GM12865 (cell line): Measurements from ENCODE around the gene CLASP1.

Source experiments
- DNase-seq: peaks from one replicate; pipeline ENCODE4 v3.0.0; 2010; ENCODE audit warnings: low read depth
- H3K4me3 ChIP-seq: 2 replicates; pipeline ENCODE4 v1.5.1; 2011; ENCODE audit warnings: mild to moderate bottlenecking, low read depth, low read length, control low read depth
- TF ChIP-seq, protein P1 (sequence below): IDR thresholded peaks from 2 replicates; pipeline ENCODE4 v1.5.1; 2011; ENCODE audit warnings: low read length, control low read depth, low read depth, inconsistent platforms; ENCODE audit not compliant: insufficient read depth; ENCODE audit errors: missing control alignments

Gene CLASP1

DNA sequence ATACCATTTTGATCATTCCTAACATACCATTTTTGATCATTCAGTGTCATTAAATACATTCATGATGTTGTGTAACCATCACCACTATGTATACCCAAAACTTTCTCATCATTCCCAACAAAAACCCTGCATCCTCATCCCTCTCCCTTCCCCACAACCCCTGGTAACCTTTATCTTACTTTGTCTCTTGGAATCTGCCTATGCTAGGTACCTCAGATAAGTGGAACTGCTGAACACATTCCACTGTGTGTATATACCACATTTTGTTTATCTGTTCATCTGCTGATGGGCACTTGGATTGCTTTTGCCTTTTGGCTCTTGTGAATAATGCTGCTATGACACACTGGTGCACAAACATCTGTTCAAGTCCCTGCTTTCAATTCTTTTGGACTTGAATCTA lies 280.4 kb downstream of the CLASP1 start:
- TF ChIP-seq, protein P1, sequence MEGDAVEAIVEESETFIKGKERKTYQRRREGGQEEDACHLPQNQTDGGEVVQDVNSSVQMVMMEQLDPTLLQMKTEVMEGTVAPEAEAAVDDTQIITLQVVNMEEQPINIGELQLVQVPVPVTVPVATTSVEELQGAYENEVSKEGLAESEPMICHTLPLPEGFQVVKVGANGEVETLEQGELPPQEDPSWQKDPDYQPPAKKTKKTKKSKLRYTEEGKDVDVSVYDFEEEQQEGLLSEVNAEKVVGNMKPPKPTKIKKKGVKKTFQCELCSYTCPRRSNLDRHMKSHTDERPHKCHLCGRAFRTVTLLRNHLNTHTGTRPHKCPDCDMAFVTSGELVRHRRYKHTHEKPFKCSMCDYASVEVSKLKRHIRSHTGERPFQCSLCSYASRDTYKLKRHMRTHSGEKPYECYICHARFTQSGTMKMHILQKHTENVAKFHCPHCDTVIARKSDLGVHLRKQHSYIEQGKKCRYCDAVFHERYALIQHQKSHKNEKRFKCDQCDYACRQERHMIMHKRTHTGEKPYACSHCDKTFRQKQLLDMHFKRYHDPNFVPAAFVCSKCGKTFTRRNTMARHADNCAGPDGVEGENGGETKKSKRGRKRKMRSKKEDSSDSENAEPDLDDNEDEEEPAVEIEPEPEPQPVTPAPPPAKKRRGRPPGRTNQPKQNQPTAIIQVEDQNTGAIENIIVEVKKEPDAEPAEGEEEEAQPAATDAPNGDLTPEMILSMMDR: no peak
- H3K4me3 ChIP-seq: no peak overlapping the region
- DNase-seq: no peak

DNA sequence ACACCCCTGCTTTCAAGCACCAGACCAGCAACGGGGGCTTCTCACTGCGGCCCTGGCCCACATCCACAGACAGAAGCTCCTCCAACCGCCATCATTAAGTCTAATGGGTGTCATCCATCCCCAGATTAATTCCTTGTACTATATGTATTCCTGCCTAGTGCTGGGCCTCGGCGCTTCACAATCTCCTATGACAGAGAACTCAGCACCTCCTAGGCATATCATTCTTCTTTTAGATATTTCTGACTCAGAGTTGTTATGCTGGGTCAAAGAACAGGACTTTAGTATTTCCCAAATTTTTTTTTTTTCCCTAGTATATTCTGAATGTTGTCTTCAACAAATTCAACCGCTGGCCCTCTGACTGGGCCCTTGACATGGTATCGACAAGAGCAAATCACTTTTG lies 281.1 kb downstream of the CLASP1 start:
- TF ChIP-seq, protein P1: no peak
- H3K4me3 ChIP-seq: no peak overlapping the region
- DNase-seq: no peak

DNA sequence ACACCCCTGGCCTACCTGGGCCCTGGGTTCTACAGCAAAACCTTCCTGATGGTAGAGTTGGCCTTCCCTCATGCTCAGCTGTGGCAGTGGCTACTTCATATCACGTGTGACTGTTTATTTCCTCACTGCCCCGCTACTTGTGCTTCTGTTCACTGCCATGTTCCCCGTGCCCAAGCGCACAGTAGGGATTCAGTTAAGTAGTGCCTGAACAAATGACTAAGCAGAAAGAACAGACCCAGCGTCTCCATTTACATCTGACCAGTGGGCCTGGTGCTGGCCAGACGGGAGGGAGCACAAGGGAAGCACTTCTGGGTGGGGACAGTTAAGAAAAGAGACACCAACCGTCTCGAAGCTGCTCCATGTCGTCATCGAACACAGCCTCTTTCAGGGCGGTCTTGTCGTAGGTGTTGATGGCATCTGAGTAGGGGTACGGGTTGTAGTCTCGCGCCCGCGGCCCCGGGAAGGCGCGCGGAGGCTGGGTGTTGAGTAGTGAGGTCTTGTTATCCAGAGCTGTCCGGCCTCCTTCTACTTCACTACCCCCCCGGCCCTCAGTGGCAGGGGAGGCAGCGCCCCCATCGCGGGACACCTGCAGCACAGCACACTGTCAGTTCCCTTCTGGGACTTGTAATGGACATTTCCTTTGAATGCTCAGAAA lies 281.9 kb downstream of the CLASP1 start:
- no peak overlapping the region for H3K4me3 ChIP-seq
- no peak for DNase-seq
- TF ChIP-seq, protein P1: no peak

DNA sequence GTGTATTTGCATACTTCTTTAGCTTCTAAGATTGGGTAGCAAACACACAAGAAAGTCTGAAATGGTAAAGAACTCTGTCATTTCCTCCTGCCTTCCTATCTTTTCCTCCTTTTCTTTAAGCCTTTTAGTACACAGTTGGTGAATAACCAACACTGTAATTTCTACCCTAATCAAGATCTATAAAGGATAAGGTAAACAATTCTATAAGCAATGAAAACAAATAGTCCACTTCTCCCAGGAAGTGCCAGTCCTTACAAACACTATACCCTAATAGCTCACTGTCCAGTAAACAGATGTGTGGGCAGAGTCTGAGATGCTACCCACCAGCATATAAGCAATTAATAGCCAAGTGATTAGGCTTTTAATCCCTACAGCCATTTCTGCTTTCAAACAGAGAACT lies 283.2 kb downstream of the CLASP1 start:
- H3K4me3 ChIP-seq: no peak overlapping the region
- no peak for DNase-seq
- TF ChIP-seq, protein P1: no peak

DNA sequence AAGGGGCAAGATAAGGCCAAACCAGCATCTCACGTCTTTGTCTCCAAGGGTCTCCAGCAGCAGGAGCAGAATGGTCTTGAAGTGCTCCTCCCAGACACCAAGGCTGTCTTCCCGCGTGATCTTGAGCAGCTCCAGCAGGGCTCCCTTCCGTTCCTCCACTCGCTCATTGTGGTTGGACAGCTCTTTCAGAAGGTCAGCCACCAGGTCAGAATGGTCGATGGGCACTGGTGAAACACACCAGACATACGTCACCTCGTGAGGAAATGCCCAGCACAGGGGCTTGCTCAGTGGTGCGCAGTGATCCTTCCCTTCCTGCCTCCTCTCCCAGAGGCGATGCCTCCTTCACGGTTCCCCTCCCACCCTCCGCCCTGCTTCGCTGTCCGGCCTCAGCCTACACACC lies 284.2 kb downstream of the CLASP1 start:
- no peak for DNase-seq
- no peak overlapping the region for H3K4me3 ChIP-seq
- TF ChIP-seq, protein P1: no peak

DNA sequence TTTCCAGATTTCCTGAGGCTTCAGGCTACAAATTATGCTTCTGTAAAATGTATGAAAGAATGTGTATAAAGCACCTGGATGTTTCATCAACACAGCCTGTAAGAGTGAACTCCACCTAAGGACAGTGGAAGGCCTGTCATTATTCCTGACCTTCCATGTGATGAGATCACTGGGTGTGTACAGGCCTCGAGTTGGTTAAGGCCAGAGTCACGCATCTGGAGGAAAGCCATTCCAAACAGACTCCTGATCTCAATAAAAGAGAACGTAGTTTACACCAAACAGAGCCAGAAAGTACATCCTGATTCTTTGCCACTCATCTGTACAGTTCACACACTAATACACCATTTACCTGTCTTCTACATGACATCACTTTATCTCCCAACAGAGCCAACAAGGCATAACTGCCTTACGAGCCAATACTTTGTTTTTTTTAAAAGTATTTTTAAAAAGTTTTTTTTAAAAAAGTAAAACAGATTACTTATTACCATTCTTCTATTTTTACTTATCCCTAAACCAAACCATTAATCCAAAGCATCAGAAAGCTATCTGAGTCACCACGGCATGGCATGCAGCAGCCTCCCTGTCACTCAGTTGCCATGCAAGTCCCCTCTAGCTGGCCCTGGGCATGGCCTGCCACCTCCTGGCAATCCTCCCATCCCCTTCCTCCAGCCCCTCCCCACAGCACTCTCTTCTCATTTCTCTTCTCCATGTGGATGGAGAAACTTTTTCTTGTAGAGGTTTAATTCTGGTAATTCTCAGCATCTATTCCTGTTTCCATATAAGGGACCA lies 285.4 kb downstream of the CLASP1 start:
- H3K4me3 ChIP-seq: no peak overlapping the region
- DNase-seq: no peak
- TF ChIP-seq, protein P1: no peak

DNA sequence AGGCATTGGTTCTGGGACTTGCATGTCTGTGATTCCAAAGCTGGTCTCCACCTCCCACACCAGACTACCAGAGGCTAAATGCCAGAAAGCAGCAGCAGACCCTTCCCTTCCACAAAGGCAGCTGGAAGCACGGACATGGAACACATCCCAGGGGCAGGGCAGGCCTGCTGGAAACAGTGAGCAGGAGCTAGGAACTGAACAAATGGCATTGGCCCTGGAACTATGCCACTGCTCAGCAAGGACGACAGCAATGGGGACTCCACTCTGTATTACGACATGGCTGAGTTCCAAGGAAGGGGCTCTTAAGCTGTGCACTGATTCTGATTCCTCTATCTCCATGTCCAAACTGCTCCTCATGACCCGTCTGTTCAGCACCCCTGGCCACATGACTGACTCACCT lies 286.5 kb downstream of the CLASP1 start:
- TF ChIP-seq, protein P1: no peak
- no peak overlapping the region for H3K4me3 ChIP-seq
- no peak for DNase-seq
